ENCODE measurements around the gene PEX11A.

GRCh38 chr15:89664441-89665350, 25.9 kb downstream of the PEX11A start:
- no peak for TF ChIP-seq POLR2AphosphoS5 (IDR thresholded peaks at IDR 0.05)
- TF ChIP-seq POLR2A (IDR thresholded peaks at IDR 0.05): no peak

Data from breast epithelium (tissue), 3 donors.